Uterus (tissue), 4 donors: ENCODE measurements around the gene MESP2. TPM values are rescaled to one million over a fixed set of nuclear protein-coding genes. Genes with fewer than 3 reads are reported as not detected.

Source experiments
- DNase-seq, 2 donors: peaks; one replicate each; pipeline ENCODE4 v3.0.0-alpha.2; 2019 to 2020
- H3K27ac ChIP-seq, 2 donors: fragments of 200-600 bp; sonication (generic); 1 replicate in 1 of 2; 2 replicates in 1 of 2; pipeline ENCODE4 v1.5.1; 2016 to 2018
- H3K27me3 ChIP-seq, 2 donors: fragments of 200-600 bp; sonication (generic); one replicate each; pipeline ENCODE4 v1.5.1; 2018 to 2019; ENCODE audit warnings: control low read depth in 1 of 2
- H3K36me3 ChIP-seq, 2 donors: fragments of 200-600 bp; sonication (generic); one replicate each; pipeline ENCODE4 v1.5.1; 2019; ENCODE audit warnings: control low read depth in 1 of 2
- H3K4me1 ChIP-seq, 2 donors: fragments of 200-600 bp; sonication (generic); one replicate each; pipeline ENCODE4 v1.5.1; 2018 to 2019; ENCODE audit warnings: control low read depth in 1 of 2
- H3K4me3 ChIP-seq, 2 donors: fragments of 200-600 bp; sonication (generic); 1 replicate in 1 of 2; 2 replicates in 1 of 2; pipeline ENCODE4 v1.5.1; 2018 to 2019; ENCODE audit warnings: mild to moderate bottlenecking in 1 of 2
- H3K9me3 ChIP-seq, 2 donors: fragments of 200-600 bp; sonication (generic); one replicate each; pipeline ENCODE4 v1.5.1; 2019; ENCODE audit warnings: control low read depth in 1 of 2
- CTCF ChIP-seq, 4 experiments: fragments of 200-600 bp in 2 of 4; fragments of 450-650 bp in 2 of 4; sonication (generic) in 2 of 4; IDR thresholded peaks; one replicate each; pipeline ENCODE4 v1.5.1; 2016 to 2019; ENCODE audit warnings: antibody characterized with exemption in 4 of 4, mild to moderate bottlenecking in 2 of 4, moderate library complexity in 1 of 4
- POLR2A ChIP-seq, 2 donors: fragments of 450-650 bp; IDR thresholded peaks; one replicate each; pipeline ENCODE4 v1.6.1; 2016; ENCODE audit warnings: antibody characterized with exemption in 2 of 2, mild to moderate bottlenecking in 1 of 2, moderate library complexity in 1 of 2
- intact Hi-C: fragments of 100-400 bp; cut with DNase I; formaldehyde crosslinking; loops from one replicate; pipeline ENCODE4 v1.15.1; 2023; ENCODE audit warnings: low total_unique reads
- total RNA-seq, 4 donors: library from RNA; depleted of rRNA in 3 of 4; stranded (reverse); fragments of >200 nt in 3 of 4; gene quantifications; one replicate each; pipeline versions ENCODE4 v1.1.0 to v1.2.4, GENCODE V29; 2014 to 2023
- donor health status: DM: yes; HTN: yes; CAD: no.

Gene MESP2
- under 1 TPM in 1 of 4 donors, not detected in 3; 0.21 TPM for total RNA-seq

GRCh38 chr15:89776274-89777072 is at the start of gene MESP2:
MESP2 (plus strand) TSS chr15:89776332; CDS start chr15:89776358, 26 bp downstream.
- TF ChIP-seq POLR2A (IDR thresholded peaks at IDR 0.05), result no peak
- peak; percentile 28 to 64 (median 54) for TF ChIP-seq CTCF (IDR thresholded peaks at IDR 0.05)
- no peaks in the 10 kb centered on the region for H3K4me1 ChIP-seq
- DNase-seq, result peak; percentile 76 to 86
- no peaks in the 10 kb centered on the region for H3K36me3 ChIP-seq
- H3K27me3 ChIP-seq, result no peaks in the 10 kb centered on the region
- H3K9me3 ChIP-seq, result no peaks in the 10 kb centered on the region
- intact Hi-C loops, result no loop called here
- peak within 1 kb of the TSS; percentile 18 to 35 for H3K4me3 ChIP-seq
- peak within 1 kb of the TSS in 1 of 2 donors; percentile 21 for H3K27ac ChIP-seq

- no peaks in the 10 kb centered on the region for H3K36me3 ChIP-seq
- DNase-seq, result peak in 1 of 2 donors; percentile 25
- intact Hi-C loops, result no loop called here
- H3K4me1 ChIP-seq, result no peaks in the 10 kb centered on the region
- no peaks in the 10 kb centered on the region for H3K27me3 ChIP-seq
- H3K27ac ChIP-seq, result no peak overlapping the region
- H3K9me3 ChIP-seq, result no peaks in the 10 kb centered on the region
- TF ChIP-seq POLR2A (IDR thresholded peaks at IDR 0.05) (no peak), CTCF (IDR thresholded peaks at IDR 0.05) (no peak)
- H3K4me3 ChIP-seq, result no peak overlapping the region
Measured at GRCh38 chr15:89728254-89728653, 47.9 kb upstream of the MESP2 start.

GRCh38 chr15:89731275-89731674 is 44.9 kb upstream of the MESP2 start:
- Histone ChIP-seq H3K9me3 (no peaks in the 10 kb centered on the region), H3K27ac (no peak overlapping the region), H3K4me3 (no peak overlapping the region), H3K36me3 (no peaks in the 10 kb centered on the region), H3K4me1 (no peaks in the 10 kb centered on the region), H3K27me3 (no peaks in the 10 kb centered on the region)
- TF ChIP-seq CTCF (IDR thresholded peaks at IDR 0.05) (no peak), POLR2A (IDR thresholded peaks at IDR 0.05) (no peak)
- no peak for DNase-seq
- intact Hi-C loops, result no loop called here

GRCh38 chr15:89732451-89733172 is 43.5 kb upstream of the MESP2 start:
- H3K36me3 ChIP-seq, result no peaks in the 10 kb centered on the region
- no peaks in the 10 kb centered on the region for H3K4me1 ChIP-seq
- H3K4me3 ChIP-seq, result no peak overlapping the region
- H3K9me3 ChIP-seq, result no peaks in the 10 kb centered on the region
- DNase-seq, result no peak
- TF ChIP-seq CTCF (IDR thresholded peaks at IDR 0.05), result no peak
- TF ChIP-seq POLR2A (IDR thresholded peaks at IDR 0.05), result no peak
- no peak overlapping the region for H3K27ac ChIP-seq
- no peaks in the 10 kb centered on the region for H3K27me3 ChIP-seq
- intact Hi-C loops, result no loop called here

- intact Hi-C loops, result no loop called here
- no peak for TF ChIP-seq POLR2A (IDR thresholded peaks at IDR 0.05)
- no peak for TF ChIP-seq CTCF (IDR thresholded peaks at IDR 0.05)
- Histone ChIP-seq H3K27me3 (no peaks in the 10 kb centered on the region), H3K9me3 (no peaks in the 10 kb centered on the region), H3K4me3 (no peak overlapping the region), H3K4me1 (no peaks in the 10 kb centered on the region), H3K27ac (no peak overlapping the region), H3K36me3 (no peaks in the 10 kb centered on the region)
- no peak for DNase-seq
Measured at GRCh38 chr15:89735773-89736172, 40.4 kb upstream of the MESP2 start.
